GM18505 (cell line): ENCODE data around the gene SIT1.
"Not testable (repeated sequence)": the region's sequence is repeated elsewhere in the genome, so short reads cannot be mapped to it uniquely, and the experiment has no call there.

Experiments used
- ATAC-seq: cut with Tn5 transposase; IDR thresholded peaks from one replicate; pipeline ENCODE4 v1.9.1; 2021; ENCODE audit not compliant: unreplicated experiment
- POLR2A ChIP-seq: IDR thresholded peaks from 4 replicates; pipeline ENCODE4 v1.6.1; 2011; ENCODE audit warnings: borderline replicate concordance; ENCODE audit not compliant: insufficient read depth, insufficient read length; ENCODE audit errors: extremely low read depth

SIT1 gene

GRCh38 chr9:35660966-35661415 is 10.3 kb upstream of the SIT1 start:
- no peak for TF ChIP-seq POLR2A
- ATAC-seq, result no peak

GRCh38 chr9:35659340-35659739 is 8.6 kb upstream of the SIT1 start:
- TF ChIP-seq POLR2A, result no peak
- ATAC-seq, result no peak

GRCh38 chr9:35658968-35659220 is 8.2 kb upstream of the SIT1 start:
- ATAC-seq, result no peak
- TF ChIP-seq POLR2A, result no peak

- peak; percentile 90 for TF ChIP-seq POLR2A
- peak; percentile 55 for ATAC-seq
These were observed 7.6 kb upstream of the SIT1 start, which contains the start of gene CCDC107 for GRCh38 chr9:35658137-35658967. Gene CCDC107, plus strand, starts transcription at chr9:35658292. Its CDS starts 88 bp downstream, at chr9:35658380.

GRCh38 chr9:35657546-35658136 is 6.9 kb upstream of the SIT1 start, which contains the start of gene RMRP:
Gene RMRP, minus strand, starts transcription at chr9:35658019.
- peak; percentile 77 for ATAC-seq
- no peak for TF ChIP-seq POLR2A

GRCh38 chr9:35656831-35657545 is 6.3 kb upstream of the SIT1 start:
- no peak for ATAC-seq
- TF ChIP-seq POLR2A, result no peak

- ATAC-seq, result no peak
- no peak for TF ChIP-seq POLR2A
These were observed 5.6 kb upstream of the SIT1 start for GRCh38 chr9:35656348-35656747.

GRCh38 chr9:35653611-35654010 is 2.9 kb upstream of the SIT1 start:
- no peak for ATAC-seq
- no peak for TF ChIP-seq POLR2A

GRCh38 chr9:35652829-35653209 is 2.1 kb upstream of the SIT1 start:
- TF ChIP-seq POLR2A, result no peak
- ATAC-seq, result no peak

- TF ChIP-seq POLR2A, result no peak
- no peak for ATAC-seq
These were observed 1.5 kb upstream of the SIT1 start for GRCh38 chr9:35651956-35652828.

- TF ChIP-seq POLR2A, result no peak
- no peak for ATAC-seq
These were observed 1.0 kb downstream of the SIT1 start for GRCh38 chr9:35649431-35650340.

- peak; percentile 84 for TF ChIP-seq POLR2A
- ATAC-seq, result peak; percentile 83
These were observed 4.0 kb downstream of the SIT1 start for GRCh38 chr9:35646533-35647265.

- TF ChIP-seq POLR2A, result no peak
- ATAC-seq, result no peak
These were observed 4.6 kb downstream of the SIT1 start for GRCh38 chr9:35646153-35646532.

- not testable (repeated sequence) for ATAC-seq
These were observed 5.0 kb downstream of the SIT1 start for GRCh38 chr9:35645736-35646135.
